T-helper 2 cell treated with Interferon-gamma antibody and Interleukin-4, amounts not matched to agents 5 μg/mL and 100 μg/mL, for 36 hours (primary cell): Measurements from ENCODE around the gene FAM185A.
A peak's percentile ranks its signal among the peaks of the same experiment; 100 is the strongest.
"Not testable (repeated sequence)": the region's sequence is repeated elsewhere in the genome, so short reads cannot be mapped to it uniquely, and the experiment has no call there.

Source experiments
- DNase-seq: peaks from one replicate; pipeline ENCODE4 v3.0.0; 2021; ENCODE audit warnings: low spot score
- H3K27ac Mint-ChIP-seq: one replicate; pipeline ENCODE4 v1.8.0; 2021; ENCODE audit warnings: mild to moderate bottlenecking, mixed read lengths
- H3K27me3 Mint-ChIP-seq: one replicate; pipeline ENCODE4 v1.8.0; 2021; ENCODE audit warnings: low read depth, mixed read lengths
- H3K36me3 Mint-ChIP-seq: one replicate; pipeline ENCODE4 v1.8.0; 2021; ENCODE audit warnings: low read depth, mixed read lengths
- H3K4me1 Mint-ChIP-seq: one replicate; pipeline ENCODE4 v1.8.0; 2021; ENCODE audit warnings: low read depth, mixed read lengths
- H3K4me3 Mint-ChIP-seq: one replicate; pipeline ENCODE4 v1.8.0; 2022; ENCODE audit warnings: mild to moderate bottlenecking, moderate library complexity, mixed read lengths
- H3K9me3 Mint-ChIP-seq: one replicate; pipeline ENCODE4 v1.8.0; 2021; ENCODE audit warnings: mixed read lengths

FAM185A gene

GRCh38 chr7:102748605-102749444, at the start of gene FAM185A:
Gene FAM185A (plus strand): TSS chr7:102748999. CDS start chr7:102749208, 209 bp downstream.
- peak within 1 kb of the TSS; percentile 81 for H3K4me3 Mint-ChIP-seq
- H3K9me3 Mint-ChIP-seq, H3K36me3 Mint-ChIP-seq, H3K27me3 Mint-ChIP-seq: not testable (repeated sequence)
- peak; percentile 96 for DNase-seq
- peak within 1 kb of the TSS; percentile 81 for H3K27ac Mint-ChIP-seq
- peaks cover 17% of the 10 kb centered on the region for H3K4me1 Mint-ChIP-seq

GRCh38 chr7:102713011-102713690, 35.6 kb upstream of the FAM185A start:
- peaks cover 13% of the 10 kb centered on the region for H3K4me1 Mint-ChIP-seq
- peak; percentile 23 for DNase-seq

GRCh38 chr7:102713691-102714080, 35.1 kb upstream of the FAM185A start:
- H3K4me1 Mint-ChIP-seq: peaks cover 13% of the 10 kb centered on the region
- H3K27me3 Mint-ChIP-seq, H3K9me3 Mint-ChIP-seq, H3K36me3 Mint-ChIP-seq, DNase-seq: not testable (repeated sequence)
- peak overlapping the region; percentile 78 for H3K27ac Mint-ChIP-seq
- H3K4me3 Mint-ChIP-seq: peak overlapping the region; percentile 67

More at GRCh38 chr7:102713011-102713690, 35.6 kb upstream of the FAM185A start:
- H3K27me3 Mint-ChIP-seq, H3K36me3 Mint-ChIP-seq, H3K9me3 Mint-ChIP-seq: not testable (repeated sequence)
- H3K4me3 Mint-ChIP-seq: peak overlapping the region; percentile 67
- peak overlapping the region; percentile 78 for H3K27ac Mint-ChIP-seq

- not testable (repeated sequence) for H3K4me3 Mint-ChIP-seq, H3K9me3 Mint-ChIP-seq, H3K36me3 Mint-ChIP-seq, H3K27ac Mint-ChIP-seq, DNase-seq, H3K27me3 Mint-ChIP-seq
- peaks cover 13% of the 10 kb centered on the region for H3K4me1 Mint-ChIP-seq
Observed at GRCh38 chr7:102714774-102715522, 33.9 kb upstream of the FAM185A start.

GRCh38 chr7:102715718-102716117, 33.1 kb upstream of the FAM185A start:
- H3K9me3 Mint-ChIP-seq, H3K4me3 Mint-ChIP-seq, H3K27ac Mint-ChIP-seq, H3K27me3 Mint-ChIP-seq, DNase-seq, H3K36me3 Mint-ChIP-seq: not testable (repeated sequence)
- peaks cover 13% of the 10 kb centered on the region for H3K4me1 Mint-ChIP-seq

- not testable (repeated sequence) for H3K9me3 Mint-ChIP-seq, H3K36me3 Mint-ChIP-seq, H3K4me1 Mint-ChIP-seq, H3K4me3 Mint-ChIP-seq, DNase-seq, H3K27ac Mint-ChIP-seq, H3K27me3 Mint-ChIP-seq
Observed at GRCh38 chr7:102718491-102718890, 30.3 kb upstream of the FAM185A start.

- H3K27ac Mint-ChIP-seq, H3K4me3 Mint-ChIP-seq, DNase-seq, H3K36me3 Mint-ChIP-seq, H3K27me3 Mint-ChIP-seq, H3K4me1 Mint-ChIP-seq, H3K9me3 Mint-ChIP-seq: not testable (repeated sequence)
Observed at GRCh38 chr7:102726170-102726569, 22.6 kb upstream of the FAM185A start.

GRCh38 chr7:102729670-102730069, 19.1 kb upstream of the FAM185A start:
- not testable (repeated sequence) for H3K9me3 Mint-ChIP-seq, H3K36me3 Mint-ChIP-seq, H3K4me3 Mint-ChIP-seq, H3K27ac Mint-ChIP-seq, H3K4me1 Mint-ChIP-seq, DNase-seq
- peaks cover 15% of the 10 kb centered on the region for H3K27me3 Mint-ChIP-seq

- H3K27me3 Mint-ChIP-seq: peaks cover 20% of the 10 kb centered on the region
- not testable (repeated sequence) for H3K4me1 Mint-ChIP-seq, H3K9me3 Mint-ChIP-seq, H3K4me3 Mint-ChIP-seq, DNase-seq, H3K27ac Mint-ChIP-seq, H3K36me3 Mint-ChIP-seq
Observed at GRCh38 chr7:102730431-102730830, 18.4 kb upstream of the FAM185A start.

GRCh38 chr7:102742002-102742771, 6.6 kb upstream of the FAM185A start:
- H3K27me3 Mint-ChIP-seq: not testable (repeated sequence)

GRCh38 chr7:102743861-102744260, 4.9 kb upstream of the FAM185A start:
- not testable (repeated sequence) for H3K9me3 Mint-ChIP-seq, DNase-seq, H3K36me3 Mint-ChIP-seq, H3K27me3 Mint-ChIP-seq, H3K4me3 Mint-ChIP-seq, H3K27ac Mint-ChIP-seq
- peaks cover 11% of the 10 kb centered on the region for H3K4me1 Mint-ChIP-seq

More at GRCh38 chr7:102742002-102742771, 6.6 kb upstream of the FAM185A start:
- H3K36me3 Mint-ChIP-seq, H3K4me1 Mint-ChIP-seq, H3K27ac Mint-ChIP-seq, H3K4me3 Mint-ChIP-seq, H3K9me3 Mint-ChIP-seq, DNase-seq: not testable (repeated sequence)

GRCh38 chr7:102745494-102746288, 3.1 kb upstream of the FAM185A start:
- H3K27ac Mint-ChIP-seq, DNase-seq, H3K9me3 Mint-ChIP-seq, H3K4me3 Mint-ChIP-seq, H3K36me3 Mint-ChIP-seq, H3K27me3 Mint-ChIP-seq: not testable (repeated sequence)
- H3K4me1 Mint-ChIP-seq: peaks cover 19% of the 10 kb centered on the region

- Mint-ChIP-seq H3K27ac (peak overlapping the region; percentile 32), H3K4me3 (peak overlapping the region; percentile 81), H3K4me1 (peaks cover 17% of the 10 kb centered on the region)
- H3K27me3 Mint-ChIP-seq, DNase-seq, H3K9me3 Mint-ChIP-seq, H3K36me3 Mint-ChIP-seq: not testable (repeated sequence)
Observed at GRCh38 chr7:102749445-102749786, 617 bp downstream of the FAM185A start.
